NCI-H146 treated with DMSO at 0.1 percent for 48 hours (cell line): ENCODE results near the gene CYCS.
A peak's percentile ranks its signal among the peaks of the same experiment; 100 is the strongest.

Experiments used
- DNase-seq: peaks from one replicate; lab custom pipeline; 2025; ENCODE audit not compliant: unreplicated experiment; lab: John Stamatoyannopoulos, UW

The CYCS gene

GRCh38 chr7:25125137-25125946 is at the start of gene CYCS:
Gene CYCS, minus strand, starts transcription at chr7:25125260. Its CDS starts 1,141 bp downstream, at chr7:25124119.
- peak; percentile 97 for DNase-seq

- no peak for DNase-seq
These were observed 48.1 kb upstream of the CYCS start for GRCh38 chr7:25173184-25173583.

DNA sequence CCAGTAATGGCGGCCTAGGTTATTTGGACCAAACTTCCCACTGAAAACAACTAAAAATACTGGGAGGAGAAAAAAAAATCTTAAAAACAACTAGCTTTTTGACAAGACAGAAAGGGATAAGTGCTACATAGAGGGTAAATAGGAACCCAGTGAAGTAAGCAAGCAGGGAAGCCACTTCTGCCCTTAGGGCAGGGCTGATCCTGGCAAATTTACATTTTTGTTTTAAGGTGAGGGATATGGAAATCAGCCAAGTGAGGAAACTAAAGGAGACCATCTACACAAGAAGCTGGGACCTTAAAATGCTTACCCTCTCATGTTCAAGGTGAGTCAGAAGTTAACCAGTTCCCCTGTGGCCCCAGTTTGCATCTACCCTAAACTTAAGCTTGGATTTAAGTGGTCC is 46.5 kb upstream of the CYCS start:
- DNase-seq, result no peak

DNA sequence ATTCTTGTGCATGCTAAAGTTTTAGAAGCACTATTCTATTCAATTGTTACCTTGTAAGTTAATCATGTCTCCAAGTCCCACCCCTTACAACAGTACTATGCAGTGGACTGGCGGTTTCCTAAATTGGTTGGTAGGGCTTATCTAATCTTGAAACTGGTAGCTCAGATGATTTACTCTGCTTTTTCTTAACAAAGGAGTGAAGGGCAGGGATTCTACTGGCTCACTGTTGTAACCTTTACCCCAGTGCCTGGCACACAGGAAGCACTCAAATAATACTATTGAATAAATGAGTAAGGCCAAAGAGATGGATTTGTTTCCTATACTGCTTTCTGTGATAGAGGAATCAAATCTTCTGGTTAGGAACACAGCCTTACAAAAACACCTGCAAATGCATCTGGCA is 46.0 kb upstream of the CYCS start:
- no peak for DNase-seq

DNA sequence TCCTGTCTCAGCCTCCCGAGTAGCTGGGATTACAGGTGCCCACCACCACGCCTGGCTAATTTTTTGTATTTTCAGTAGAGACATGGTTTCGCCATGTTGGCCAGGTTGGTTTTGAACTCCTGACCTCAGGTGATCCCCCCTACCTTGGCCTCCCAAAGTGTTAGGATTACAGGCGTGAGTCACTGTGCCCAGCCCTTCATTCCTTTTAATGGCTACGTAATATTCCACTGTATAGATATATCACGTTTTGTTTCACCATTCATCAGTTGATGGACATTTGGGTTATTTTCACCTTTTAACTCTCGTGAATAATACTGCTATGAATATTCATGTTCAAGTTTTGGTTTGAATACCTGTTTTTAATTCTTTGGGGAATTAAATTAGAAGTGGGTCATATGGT is 44.6 kb upstream of the CYCS start:
- no peak for DNase-seq

GRCh38 chr7:25168145-25168544 is 43.1 kb upstream of the CYCS start:
- no peak for DNase-seq

DNA sequence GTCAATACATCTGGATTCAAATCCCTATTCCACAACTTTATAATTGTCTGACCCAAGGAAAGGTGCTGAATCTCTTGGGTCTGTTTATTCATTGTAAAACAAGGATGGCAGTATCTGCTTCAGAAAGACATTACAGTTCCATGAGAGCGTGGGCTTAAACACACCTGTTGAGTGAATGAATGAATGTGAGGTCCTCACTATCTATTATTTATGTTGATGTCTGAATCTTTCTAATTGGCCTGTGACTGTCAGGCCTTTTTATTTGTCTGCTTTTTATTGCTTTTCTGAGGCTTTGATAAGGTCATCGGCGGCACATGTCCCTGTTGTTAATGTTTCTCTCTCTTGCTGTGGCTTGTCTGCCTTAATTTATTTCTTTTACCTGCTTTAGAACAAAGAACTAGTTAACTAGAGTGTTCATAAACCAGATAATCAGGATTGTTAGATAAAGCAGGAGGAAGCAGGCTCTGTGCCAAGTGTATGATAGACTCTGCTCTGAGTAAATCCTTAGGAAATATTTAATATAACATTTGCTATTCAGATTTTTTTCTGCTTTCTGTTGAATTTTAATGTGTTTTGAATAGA is 42.3 kb upstream of the CYCS start:
- peak; percentile 29 for DNase-seq

DNA sequence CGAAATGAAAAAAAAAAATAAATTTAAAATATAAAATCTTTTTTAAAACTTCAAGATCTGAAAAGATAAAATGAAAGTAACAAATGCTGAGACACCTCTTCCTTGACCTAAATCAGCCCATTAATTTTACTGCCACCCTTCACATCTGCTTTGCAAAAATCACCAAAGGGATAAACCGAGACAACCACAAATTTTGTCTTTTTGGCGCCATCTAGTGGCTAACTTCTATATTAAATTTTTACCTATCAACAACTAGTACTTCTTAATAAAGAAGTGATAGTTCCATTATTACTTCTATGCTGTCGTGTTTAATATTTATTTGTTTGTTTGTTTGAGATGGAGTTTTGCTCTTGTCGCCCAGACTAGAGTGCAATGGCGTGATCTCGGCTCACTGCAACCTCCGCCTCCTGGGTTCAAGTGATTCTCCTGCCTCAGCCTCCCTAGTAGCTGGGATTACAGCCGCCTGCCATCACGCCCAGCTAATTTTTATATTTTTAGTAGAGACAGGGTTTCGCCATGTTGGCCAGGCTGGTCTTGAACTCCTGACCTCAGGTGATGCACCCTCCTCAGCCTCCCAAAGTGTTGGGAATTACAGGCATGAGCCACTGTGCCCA is 35.0 kb upstream of the CYCS start:
- DNase-seq, result peak; percentile 33

- no peak for DNase-seq
These were observed 33.9 kb upstream of the CYCS start for GRCh38 chr7:25158966-25159365.

DNA sequence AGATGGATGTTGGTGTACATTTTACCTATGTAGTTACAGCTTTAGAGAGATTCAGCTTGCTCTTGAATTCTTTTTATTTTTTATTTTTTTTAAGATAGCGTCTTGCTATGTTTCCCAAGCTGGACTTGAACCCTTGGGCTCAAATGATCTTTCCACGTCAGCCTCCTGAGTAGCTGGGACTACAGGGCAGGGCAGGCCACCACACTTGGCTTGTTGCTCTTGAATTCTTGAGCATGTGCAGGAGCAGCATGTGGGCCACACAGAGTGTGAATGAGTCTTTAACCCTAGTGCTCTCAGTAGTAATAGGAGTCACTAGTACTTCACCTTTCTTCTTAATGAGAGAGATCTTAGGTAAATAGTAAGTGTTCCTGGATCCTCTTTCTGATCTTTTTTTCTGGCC is 26.7 kb upstream of the CYCS start:
- no peak for DNase-seq

- no peak for DNase-seq
These were observed 24.8 kb upstream of the CYCS start for GRCh38 chr7:25149836-25150235.

- DNase-seq, result no peak
These were observed 23.9 kb upstream of the CYCS start for GRCh38 chr7:25148772-25149575.

DNA sequence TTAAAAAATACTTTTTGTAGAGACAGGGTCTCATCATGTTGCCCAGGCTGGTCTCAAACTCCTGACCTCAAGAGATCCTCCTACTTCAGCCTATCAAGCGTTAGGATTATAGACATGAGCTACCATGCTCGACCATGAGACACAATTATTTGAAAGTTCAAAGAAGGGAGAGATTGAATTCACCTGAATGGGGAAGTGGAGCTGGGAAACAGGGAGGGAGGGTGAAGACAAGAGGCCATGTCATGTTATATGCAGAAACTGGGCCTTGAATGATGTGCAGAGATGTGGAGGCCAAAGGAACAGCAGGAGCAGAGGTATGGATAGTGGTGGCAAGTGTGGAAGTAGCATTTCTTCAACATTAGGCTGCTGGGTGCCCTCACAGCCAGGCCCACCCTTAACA is 18.7 kb upstream of the CYCS start:
- DNase-seq, result no peak

- no peak for DNase-seq
These were observed 14.5 kb upstream of the CYCS start for GRCh38 chr7:25139536-25139935.

DNA sequence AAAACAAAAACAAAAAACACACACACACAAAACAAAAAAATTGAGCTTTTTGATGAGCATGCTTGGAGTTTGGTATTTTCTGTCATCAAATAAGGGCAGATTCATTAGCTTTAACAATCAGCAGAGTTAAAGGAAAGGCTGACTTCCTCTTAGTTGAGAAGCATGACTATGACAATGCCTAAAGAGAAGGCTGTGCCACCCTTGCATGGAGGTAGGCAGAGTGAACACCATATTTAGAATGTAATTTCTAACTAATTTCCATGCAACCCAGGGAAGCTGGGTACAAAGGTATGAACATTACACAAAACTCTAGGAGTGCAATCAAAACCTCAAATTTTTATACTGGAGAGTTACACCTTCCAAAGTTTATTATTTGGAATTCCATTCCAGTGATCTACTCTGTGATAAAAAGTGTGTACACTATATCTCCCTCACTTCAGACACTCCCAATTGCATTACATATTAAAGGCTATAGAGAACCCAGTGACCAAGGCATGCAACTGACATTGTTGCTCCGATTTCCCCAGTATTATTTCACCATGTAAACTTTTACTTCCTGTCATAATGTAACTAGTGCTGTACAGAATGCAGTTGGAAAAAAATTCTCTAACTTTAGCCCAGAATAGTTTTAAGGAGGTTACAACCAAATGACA is 9.4 kb upstream of the CYCS start:
- DNase-seq, result no peak

GRCh38 chr7:25132430-25132829 is 7.4 kb upstream of the CYCS start:
- no peak for DNase-seq

DNA sequence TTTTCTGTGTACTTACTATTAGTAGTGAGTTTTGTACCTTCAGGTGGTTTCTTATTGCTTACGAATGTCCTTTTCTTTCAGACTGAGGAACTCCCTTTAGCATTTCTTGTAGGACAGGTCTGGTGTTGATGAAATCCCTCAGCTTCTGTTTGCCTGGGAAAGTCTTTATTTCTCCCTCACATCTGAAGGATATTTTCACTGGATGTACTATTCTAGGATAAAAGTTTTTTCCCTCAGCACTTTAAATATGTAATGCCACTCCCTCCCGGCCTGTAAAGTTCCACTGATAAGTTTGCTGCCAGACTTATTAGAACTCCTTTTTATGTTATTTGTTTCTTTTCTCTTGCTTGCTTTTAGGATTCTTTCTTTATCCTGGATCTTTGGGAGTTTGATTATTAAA is 1.7 kb upstream of the CYCS start:
- DNase-seq, result no peak

- DNase-seq, result peak; percentile 5
These were observed 459 bp downstream of the CYCS start for GRCh38 chr7:25124465-25125136.

- no peak for DNase-seq
These were observed 2.7 kb downstream of the CYCS start for GRCh38 chr7:25122373-25122772.

- no peak for DNase-seq
These were observed 3.5 kb downstream of the CYCS start for GRCh38 chr7:25121599-25121998.
